Activated naive CD8-positive, alpha-beta T cell treated with anti-CD3 and anti-CD28 coated beads, Interleukin-2, amount 10 ng/mL, durations not matched to agents 7 days and 5 days (primary cell): Measurements from ENCODE around the gene RMRP. TPM values are rescaled to one million over a fixed set of nuclear protein-coding genes. Genes with fewer than 3 reads are reported as not detected.

ENCODE experiments used
- ATAC-seq: fragments of 150-1000 bp; cut with Tn5 transposase; one replicate; pipeline ENCODE4 v1.10.0; 2021; ENCODE audit warnings: low read depth, moderate library complexity
- POLR2A ChIA-PET: fragments of 350-600 bp; sonication (Branson Sonifier 250); formaldehyde crosslinking; loops from one replicate; lab custom pipeline; 2021; ENCODE audit warnings: antibody characterized with exemption; lab: Charles Lee
- DNase-seq: peaks from one replicate; pipeline ENCODE4 v3.0.0; 2021
- H3K27ac Mint-ChIP-seq: one replicate; pipeline ENCODE4 v1.8.0; 2022; ENCODE audit warnings: mild to moderate bottlenecking, mixed read lengths
- H3K27me3 Mint-ChIP-seq: one replicate; pipeline ENCODE4 v1.8.0; 2022; ENCODE audit warnings: mild to moderate bottlenecking, moderate library complexity, mixed read lengths
- H3K36me3 Mint-ChIP-seq: one replicate; pipeline ENCODE4 v1.8.0; 2021; ENCODE audit warnings: mild to moderate bottlenecking, mixed read lengths
- H3K4me1 Mint-ChIP-seq: one replicate; pipeline ENCODE4 v1.8.0; 2021; ENCODE audit warnings: mixed read lengths
- H3K4me3 Mint-ChIP-seq: one replicate; pipeline ENCODE4 v1.8.0; 2022; ENCODE audit warnings: mild to moderate bottlenecking, moderate library complexity, mixed read lengths
- H3K9me3 Mint-ChIP-seq: one replicate; pipeline ENCODE4 v1.8.0; 2021; ENCODE audit warnings: mixed read lengths
- total RNA-seq, 2 experiments: library from RNA; stranded (reverse); gene quantifications; one replicate each; pipeline ENCODE4 v1.2.3, GENCODE V29; 2021

RMRP gene
- total RNA-seq, 2 experiments from 2014 or later: 10,447 to 10,452 TPM

DNA sequence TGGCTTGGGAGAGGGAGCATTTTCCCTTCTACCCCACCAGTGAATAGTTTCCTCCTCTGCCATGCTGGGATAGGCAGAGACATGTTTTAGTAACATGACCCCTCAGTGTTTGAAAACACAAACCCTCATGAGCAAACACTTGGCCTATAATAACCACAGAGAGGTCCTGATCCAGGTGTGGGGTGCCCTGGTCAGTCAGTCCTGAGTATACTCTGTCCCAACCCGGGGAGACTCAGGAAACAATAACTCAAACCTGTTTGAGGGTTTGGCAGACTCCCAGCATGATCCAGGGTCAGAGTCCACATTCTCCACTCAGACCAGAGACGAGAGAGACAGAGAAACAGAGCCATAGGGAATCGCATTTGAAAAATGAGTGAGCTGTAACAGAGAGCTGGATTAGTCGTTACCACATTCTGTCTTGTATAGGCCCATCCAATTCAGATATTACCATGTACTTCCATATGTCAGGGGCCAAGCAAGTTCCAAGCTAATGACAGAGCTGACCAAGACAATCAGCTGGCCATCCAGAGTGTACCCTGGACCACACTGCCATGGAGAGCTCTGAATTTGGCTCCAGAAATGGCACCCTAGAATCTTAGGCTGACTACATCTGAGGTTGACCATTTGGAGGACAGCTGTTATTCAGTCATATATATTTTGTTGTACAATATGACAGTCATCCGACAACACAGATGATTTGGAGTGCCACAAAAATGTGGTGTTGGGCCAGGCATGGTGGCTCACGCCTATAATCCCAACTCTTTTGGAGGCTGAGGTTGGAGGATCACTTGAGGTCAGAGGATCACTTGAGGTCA, 11.7 kb upstream of the RMRP start:
- ATAC-seq (no peak), DNase-seq (no peak)
- peaks cover 15% of the 10 kb centered on the region for H3K27me3 Mint-ChIP-seq
- peaks cover 11% of the 10 kb centered on the region for H3K4me1 Mint-ChIP-seq
- POLR2A ChIA-PET: interaction anchor here (0.8 kb wide), 1 partner anchor 23 kb away, joined by 3 read pairs; no protein-coding TSS in a partner anchor
- H3K27ac Mint-ChIP-seq: no peak overlapping the region
- peaks cover 2% of the 10 kb centered on the region for H3K36me3 Mint-ChIP-seq
- peaks cover 5% of the 10 kb centered on the region for H3K9me3 Mint-ChIP-seq
- no peak overlapping the region for H3K4me3 Mint-ChIP-seq

DNA sequence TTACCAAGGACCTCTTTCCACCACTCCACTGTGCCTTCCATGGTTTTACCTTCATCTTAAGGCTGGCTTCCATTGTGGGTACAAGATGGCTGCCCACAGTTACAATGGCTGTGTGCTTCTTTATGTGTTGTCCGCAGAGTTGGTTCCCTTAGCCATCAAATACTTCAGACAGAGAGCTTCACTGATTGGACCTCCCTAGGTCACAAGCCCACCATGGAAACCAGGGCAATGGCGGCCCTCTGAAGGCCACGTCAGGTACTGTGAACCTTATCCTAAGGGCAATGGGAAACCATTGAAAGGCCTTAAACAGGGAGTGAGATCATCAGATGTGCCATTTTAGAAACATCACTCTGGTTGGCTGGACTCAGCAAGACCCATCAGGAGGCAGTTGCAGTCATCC, 10.1 kb upstream of the RMRP start:
- peaks cover 5% of the 10 kb centered on the region for H3K27me3 Mint-ChIP-seq
- POLR2A ChIA-PET: no interaction called here
- ATAC-seq: no peak

DNA sequence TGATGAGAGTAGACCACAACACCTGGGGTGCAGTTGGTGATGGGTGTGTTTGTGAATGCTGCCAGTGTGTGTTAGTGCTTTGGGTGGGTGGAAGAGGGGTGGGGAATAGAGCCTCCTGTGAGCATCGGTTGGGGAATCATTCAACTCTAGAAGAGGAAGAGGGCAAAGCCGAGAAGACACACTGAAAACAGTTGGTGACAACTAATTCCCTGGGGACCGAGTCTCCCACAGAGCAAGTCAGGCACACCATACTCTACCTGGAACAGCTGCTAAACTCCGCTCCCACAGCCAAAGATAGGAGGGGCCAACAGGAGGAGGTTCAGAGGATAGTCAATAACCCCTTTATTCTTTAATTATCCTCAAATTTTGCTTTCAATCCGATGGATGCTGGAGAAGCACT, 8.7 kb upstream of the RMRP start:
- peaks cover 38% of the 10 kb centered on the region for H3K4me1 Mint-ChIP-seq
- H3K36me3 Mint-ChIP-seq: peaks cover 13% of the 10 kb centered on the region
- peak overlapping the region; percentile 91 for H3K4me3 Mint-ChIP-seq
- no peaks in the 10 kb centered on the region for H3K27me3 Mint-ChIP-seq
- H3K9me3 Mint-ChIP-seq: peaks cover 5% of the 10 kb centered on the region
- peak overlapping the region; percentile 57 for H3K27ac Mint-ChIP-seq
- no peak for ATAC-seq
- no peak for DNase-seq
- POLR2A ChIA-PET: interaction anchor here (3.5 kb wide), 1 partner anchor 9 kb away, joined by 18 read pairs; no protein-coding TSS in a partner anchor

More for the DNA sequence above, 10.1 kb upstream of the RMRP start:
- Mint-ChIP-seq H3K27ac (no peak overlapping the region), H3K4me3 (no peak overlapping the region), H3K9me3 (peaks cover 5% of the 10 kb centered on the region), H3K36me3 (peaks cover 3% of the 10 kb centered on the region), H3K4me1 (peaks cover 24% of the 10 kb centered on the region)
- DNase-seq: no peak

- H3K27ac Mint-ChIP-seq: peak overlapping the region; percentile 57
Measured at GRCh38 chr9:35666045-35666444, 8.2 kb upstream of the RMRP start.

DNA sequence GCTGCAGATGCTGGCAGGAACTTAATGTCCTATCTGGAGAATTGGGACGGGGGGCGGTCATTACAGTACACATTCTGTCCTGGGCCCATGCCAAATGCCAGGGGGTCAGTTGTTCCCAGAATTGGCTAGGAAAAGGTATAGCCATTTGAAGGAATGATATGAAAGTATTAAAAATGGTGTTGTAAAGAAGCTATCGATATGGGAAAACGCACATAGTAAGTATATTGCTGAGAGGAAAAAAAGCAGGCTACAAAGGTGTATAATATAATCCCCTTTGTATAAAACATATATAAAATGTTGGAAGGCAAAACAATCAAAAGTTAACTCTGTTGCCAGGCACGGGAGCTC, 7.6 kb upstream of the RMRP start:
- ATAC-seq (no peak), DNase-seq (no peak)
- Mint-ChIP-seq H3K27ac (peak overlapping the region; percentile 87), H3K4me1 (peaks cover 46% of the 10 kb centered on the region), H3K4me3 (peak overlapping the region; percentile 91), H3K9me3 (peaks cover 5% of the 10 kb centered on the region), H3K27me3 (no peaks in the 10 kb centered on the region), H3K36me3 (peaks cover 19% of the 10 kb centered on the region)
- POLR2A ChIA-PET: interaction anchor here (0.6 to 10.6 kb wide), 18 partner anchors 10 to 554 kb away, joined by 3 to 214 read pairs (median 5); partner anchors contain the start of genes CREB3, GBA2, RGP1 and SIT1

More at GRCh38 chr9:35666045-35666444, 8.2 kb upstream of the RMRP start:
- POLR2A ChIA-PET: interaction anchor here (0.6 to 10.6 kb wide), 12 partner anchors 10 to 555 kb away, joined by 3 to 214 read pairs (median 8); partner anchors contain the start of genes CREB3, GBA2, RGP1 and SIT1
- Mint-ChIP-seq H3K4me3 (peak overlapping the region; percentile 91), H3K27me3 (no peaks in the 10 kb centered on the region), H3K36me3 (peaks cover 14% of the 10 kb centered on the region), H3K9me3 (peaks cover 5% of the 10 kb centered on the region), H3K4me1 (peaks cover 41% of the 10 kb centered on the region)
- ATAC-seq (no peak), DNase-seq (no peak)

GRCh38 chr9:35664531-35665470, 7.0 kb upstream of the RMRP start, which contains the start of gene ARHGEF39:
Gene ARHGEF39 (minus strand): TSS chr9:35665195. CDS start chr9:35665169, 26 bp downstream.
- Mint-ChIP-seq H3K9me3 (peaks cover 5% of the 10 kb centered on the region), H3K27me3 (no peaks in the 10 kb centered on the region), H3K27ac (peak within 1 kb of the TSS; percentile 87), H3K36me3 (peaks cover 25% of the 10 kb centered on the region), H3K4me1 (peaks cover 53% of the 10 kb centered on the region), H3K4me3 (peak within 1 kb of the TSS; percentile 91)
- POLR2A ChIA-PET: interaction anchor here (0.7 to 10.6 kb wide), 24 partner anchors 8 to 147 kb away, joined by 3 to 214 read pairs (median 5); partner anchors contain the start of genes CA9, CREB3, GBA2 and RGP1
- ATAC-seq (peak; percentile 87), DNase-seq (peak; percentile 87)

GRCh38 chr9:35662437-35662836, 4.6 kb upstream of the RMRP start:
- Mint-ChIP-seq H3K27ac (peak overlapping the region; percentile 79), H3K4me1 (peaks cover 67% of the 10 kb centered on the region), H3K9me3 (peaks cover under 1% of the 10 kb centered on the region), H3K4me3 (peak overlapping the region; percentile 76), H3K36me3 (peaks cover 36% of the 10 kb centered on the region), H3K27me3 (no peaks in the 10 kb centered on the region)
- ATAC-seq (no peak), DNase-seq (no peak)
- POLR2A ChIA-PET: interaction anchor here (2.5 to 10.6 kb wide), 2 partner anchors 14 to 66 kb away, joined by 12 to 214 read pairs; partner anchors contain the start of gene SIT1

DNA sequence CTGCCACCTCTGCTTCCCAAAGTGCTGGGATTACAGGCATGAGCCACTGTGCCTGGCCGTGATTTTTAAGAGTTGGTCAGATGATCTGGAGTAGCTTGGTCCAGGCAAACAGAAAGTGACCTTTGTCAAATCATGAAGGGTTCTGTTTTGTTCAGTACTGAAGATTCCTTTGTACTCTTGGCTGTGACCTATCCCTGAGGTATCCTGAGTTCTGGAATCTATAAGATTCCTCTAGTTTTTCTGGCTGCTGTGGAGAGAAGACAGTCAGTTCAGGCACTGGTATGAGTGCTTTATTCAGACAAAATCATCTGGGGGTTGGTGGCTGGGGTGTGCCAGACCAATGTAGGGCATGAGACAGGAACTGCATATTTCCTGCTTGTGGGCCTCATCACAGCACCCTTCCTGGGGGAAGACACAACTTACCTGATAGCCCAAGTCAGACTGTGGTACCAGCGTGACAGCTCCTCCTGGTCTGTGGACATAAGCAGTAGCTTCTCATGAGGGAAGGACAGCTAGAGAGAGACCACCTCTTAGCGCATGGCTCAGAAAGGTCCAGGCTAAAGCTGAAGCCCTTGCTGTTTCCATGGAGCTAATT, 4.0 kb upstream of the RMRP start:
- Mint-ChIP-seq H3K27ac (peak overlapping the region; percentile 79), H3K9me3 (no peaks in the 10 kb centered on the region), H3K4me3 (peak overlapping the region; percentile 76), H3K27me3 (no peaks in the 10 kb centered on the region), H3K4me1 (peaks cover 73% of the 10 kb centered on the region), H3K36me3 (peaks cover 35% of the 10 kb centered on the region)
- POLR2A ChIA-PET: interaction anchor here (0.9 to 10.6 kb wide), 4 partner anchors 13 to 66 kb away, joined by 3 to 214 read pairs (median 8); partner anchors contain the start of gene SIT1
- DNase-seq (no peak), ATAC-seq (no peak)

- Mint-ChIP-seq H3K4me3 (peak overlapping the region; percentile 47), H3K4me1 (peaks cover 76% of the 10 kb centered on the region), H3K27me3 (no peaks in the 10 kb centered on the region), H3K27ac (peak overlapping the region; percentile 46), H3K9me3 (no peaks in the 10 kb centered on the region), H3K36me3 (peaks cover 35% of the 10 kb centered on the region)
- DNase-seq (no peak), ATAC-seq (no peak)
- POLR2A ChIA-PET: interaction anchor here (0.9 to 10.6 kb wide), 4 partner anchors 13 to 71 kb away, joined by 3 to 214 read pairs (median 17); partner anchors contain the start of genes CREB3, SIT1 and TLN1
Measured at GRCh38 chr9:35660966-35661415, 3.2 kb upstream of the RMRP start.

GRCh38 chr9:35659340-35659739, 1.5 kb upstream of the RMRP start:
- Mint-ChIP-seq H3K4me1 (peaks cover 73% of the 10 kb centered on the region), H3K27me3 (no peaks in the 10 kb centered on the region), H3K36me3 (peaks cover 35% of the 10 kb centered on the region), H3K9me3 (no peaks in the 10 kb centered on the region), H3K27ac (peak overlapping the region; percentile 83), H3K4me3 (peak overlapping the region; percentile 92)
- DNase-seq (no peak), ATAC-seq (no peak)
- POLR2A ChIA-PET: interaction anchor here (1.0 to 10.6 kb wide), 10 partner anchors 11 to 90 kb away, joined by 3 to 214 read pairs (median 13); partner anchors contain the start of genes CD72, CREB3, GBA2 and RGP1

- no peak for ATAC-seq
- Mint-ChIP-seq H3K27ac (peak overlapping the region; percentile 83), H3K4me1 (peaks cover 68% of the 10 kb centered on the region), H3K4me3 (peak overlapping the region; percentile 92), H3K36me3 (peaks cover 35% of the 10 kb centered on the region), H3K9me3 (no peaks in the 10 kb centered on the region), H3K27me3 (no peaks in the 10 kb centered on the region)
- DNase-seq: no peak
- POLR2A ChIA-PET: interaction anchor here (1.0 to 10.6 kb wide), 11 partner anchors 10 to 90 kb away, joined by 3 to 214 read pairs (median 13); partner anchors contain the start of genes CD72, CREB3, GBA2 and RGP1
Measured at GRCh38 chr9:35658968-35659220, 1.1 kb upstream of the RMRP start.
